ENCODE data around the gene KCNMA1. TPM values are rescaled to one million over a fixed set of nuclear protein-coding genes. Genes with fewer than 3 reads are reported as not detected.

KCNMA1 gene
- polyA plus RNA-seq, 1 donor from 2014 or later = 60.8 TPM

DNA sequence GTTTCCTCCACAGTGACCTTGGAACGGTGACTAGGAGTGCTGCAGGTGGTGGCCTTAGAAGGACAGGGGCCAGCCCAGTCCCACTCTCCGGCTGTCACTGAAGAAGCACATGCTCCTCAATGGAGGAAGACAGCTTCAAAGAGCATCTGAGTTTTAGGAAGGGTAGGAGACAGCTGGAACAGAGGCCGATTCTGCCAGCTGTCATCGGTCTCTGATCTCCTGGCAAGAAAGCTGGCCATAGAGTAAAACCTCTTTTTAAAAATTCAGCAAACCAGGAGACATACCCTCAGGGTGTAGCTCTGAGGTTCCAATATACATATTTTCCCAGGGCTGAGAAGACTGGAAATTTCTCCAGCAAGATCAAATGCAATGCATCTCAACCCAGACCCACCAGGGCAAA is 55.9 kb downstream of the KCNMA1 start:
- H3K79me2 ChIP-seq (replicated peaks; ENCODE audit: insufficient read depth, low read length) = no peaks in the 10 kb centered on the region
- no peak overlapping the region for H2AFZ ChIP-seq (ENCODE audit: low read depth, low read length)
- no peaks in the 10 kb centered on the region for H3K27me3 ChIP-seq (ENCODE audit: insufficient read depth, low read depth, low read length)
- no peaks in the 10 kb centered on the region for H3K9me2 ChIP-seq (ENCODE audit: insufficient read depth, low read length)
- no peaks in the 10 kb centered on the region for H3F3A ChIP-seq (ENCODE audit: insufficient read depth, low read length, poor library complexity, severe bottlenecking)
- H3K36me3 ChIP-seq (ENCODE audit: insufficient read depth, low read length) = no peaks in the 10 kb centered on the region
- H4K20me1 ChIP-seq (ENCODE audit: insufficient read depth) = no peaks in the 10 kb centered on the region
- H3K4me2 ChIP-seq (ENCODE audit: low read length) = no peak overlapping the region
- no peak overlapping the region for H3K27ac ChIP-seq (ENCODE audit: low read length)
- H3K4me3 ChIP-seq (ENCODE audit: low read length) = no peak overlapping the region
- H3K9ac ChIP-seq (ENCODE audit: low read length) = no peak overlapping the region
- H3K9me3 ChIP-seq (ENCODE audit: low read length) = no peaks in the 10 kb centered on the region
- TF ChIP-seq SMC3 (conservative IDR thresholded peaks at IDR 0.05; ENCODE audit: poor library complexity) (no peak), RAD21 (conservative IDR thresholded peaks at IDR 0.05) (no peak), EZH2 (IDR thresholded peaks at IDR 0.05; ENCODE audit: borderline replicate concordance, insufficient read depth, low read length, poor library complexity, severe bottlenecking) (no peak), TAF1 (IDR thresholded peaks at IDR 0.05; ENCODE audit: low read depth) (no peak), EP300 (conservative IDR thresholded peaks at IDR 0.05; ENCODE audit: poor library complexity, severe bottlenecking) (no peak), POLR2AphosphoS5 (IDR thresholded peaks at IDR 0.05) (no peak), CTCF (IDR thresholded peaks at IDR 0.05; ENCODE audit: poor library complexity, severe bottlenecking) (no peak), MXI1 (conservative IDR thresholded peaks at IDR 0.05; ENCODE audit: poor library complexity, severe bottlenecking) (no peak)
- TF ChIP-seq, protein P1, sequence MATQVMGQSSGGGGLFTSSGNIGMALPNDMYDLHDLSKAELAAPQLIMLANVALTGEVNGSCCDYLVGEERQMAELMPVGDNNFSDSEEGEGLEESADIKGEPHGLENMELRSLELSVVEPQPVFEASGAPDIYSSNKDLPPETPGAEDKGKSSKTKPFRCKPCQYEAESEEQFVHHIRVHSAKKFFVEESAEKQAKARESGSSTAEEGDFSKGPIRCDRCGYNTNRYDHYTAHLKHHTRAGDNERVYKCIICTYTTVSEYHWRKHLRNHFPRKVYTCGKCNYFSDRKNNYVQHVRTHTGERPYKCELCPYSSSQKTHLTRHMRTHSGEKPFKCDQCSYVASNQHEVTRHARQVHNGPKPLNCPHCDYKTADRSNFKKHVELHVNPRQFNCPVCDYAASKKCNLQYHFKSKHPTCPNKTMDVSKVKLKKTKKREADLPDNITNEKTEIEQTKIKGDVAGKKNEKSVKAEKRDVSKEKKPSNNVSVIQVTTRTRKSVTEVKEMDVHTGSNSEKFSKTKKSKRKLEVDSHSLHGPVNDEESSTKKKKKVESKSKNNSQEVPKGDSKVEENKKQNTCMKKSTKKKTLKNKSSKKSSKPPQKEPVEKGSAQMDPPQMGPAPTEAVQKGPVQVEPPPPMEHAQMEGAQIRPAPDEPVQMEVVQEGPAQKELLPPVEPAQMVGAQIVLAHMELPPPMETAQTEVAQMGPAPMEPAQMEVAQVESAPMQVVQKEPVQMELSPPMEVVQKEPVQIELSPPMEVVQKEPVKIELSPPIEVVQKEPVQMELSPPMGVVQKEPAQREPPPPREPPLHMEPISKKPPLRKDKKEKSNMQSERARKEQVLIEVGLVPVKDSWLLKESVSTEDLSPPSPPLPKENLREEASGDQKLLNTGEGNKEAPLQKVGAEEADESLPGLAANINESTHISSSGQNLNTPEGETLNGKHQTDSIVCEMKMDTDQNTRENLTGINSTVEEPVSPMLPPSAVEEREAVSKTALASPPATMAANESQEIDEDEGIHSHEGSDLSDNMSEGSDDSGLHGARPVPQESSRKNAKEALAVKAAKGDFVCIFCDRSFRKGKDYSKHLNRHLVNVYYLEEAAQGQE (IDR thresholded peaks at IDR 0.05; ENCODE audit: borderline replicate concordance) = no peak

- TF ChIP-seq POLR2AphosphoS5 (IDR thresholded peaks at IDR 0.05) (no peak), EP300 (conservative IDR thresholded peaks at IDR 0.05; ENCODE audit: poor library complexity, severe bottlenecking) (no peak), MXI1 (conservative IDR thresholded peaks at IDR 0.05; ENCODE audit: poor library complexity, severe bottlenecking) (no peak), CTCF (IDR thresholded peaks at IDR 0.05; ENCODE audit: poor library complexity, severe bottlenecking) (no peak), EZH2 (IDR thresholded peaks at IDR 0.05; ENCODE audit: borderline replicate concordance, insufficient read depth, low read length, poor library complexity, severe bottlenecking) (no peak), TAF1 (IDR thresholded peaks at IDR 0.05; ENCODE audit: low read depth) (no peak), SMC3 (conservative IDR thresholded peaks at IDR 0.05; ENCODE audit: poor library complexity) (no peak), RAD21 (conservative IDR thresholded peaks at IDR 0.05) (no peak)
- TF ChIP-seq, protein P1 (IDR thresholded peaks at IDR 0.05; ENCODE audit: borderline replicate concordance) = no peak
- no peak overlapping the region for H3K4me3 ChIP-seq (ENCODE audit: low read length)
- H3K4me2 ChIP-seq (ENCODE audit: low read length) = no peak overlapping the region
- no peaks in the 10 kb centered on the region for H3K9me3 ChIP-seq (ENCODE audit: low read length)
- H3K9ac ChIP-seq (ENCODE audit: low read length) = no peak overlapping the region
- H3K9me2 ChIP-seq (ENCODE audit: insufficient read depth, low read length) = no peaks in the 10 kb centered on the region
- H3K27ac ChIP-seq (ENCODE audit: low read length) = no peak overlapping the region
- H3K36me3 ChIP-seq (ENCODE audit: insufficient read depth, low read length) = no peaks in the 10 kb centered on the region
- H2AFZ ChIP-seq (ENCODE audit: low read depth, low read length) = no peak overlapping the region
- H4K20me1 ChIP-seq (ENCODE audit: insufficient read depth) = no peaks in the 10 kb centered on the region
- no peaks in the 10 kb centered on the region for H3K79me2 ChIP-seq (replicated peaks; ENCODE audit: insufficient read depth, low read length)
- H3F3A ChIP-seq (ENCODE audit: insufficient read depth, low read length, poor library complexity, severe bottlenecking) = no peaks in the 10 kb centered on the region
- H3K27me3 ChIP-seq (ENCODE audit: insufficient read depth, low read depth, low read length) = no peaks in the 10 kb centered on the region
Observed at GRCh38 chr10:77580482-77580881, 57.1 kb downstream of the KCNMA1 start.

All from neural cell (in vitro differentiated cells).